A549 treated with DMSO at 1 μM for 4 hours (cell line): ENCODE data around the gene FCRL2. TPM values are rescaled to one million over a fixed set of nuclear protein-coding genes. Genes with fewer than 3 reads are reported as not detected.

Experiments used
- total RNA-seq: library from RNA; stranded (reverse); fragments of 200-300 nt; extraction: Qiagen RNA extraction; gene quantifications from 5 replicates; pipeline ENCODE4 v1.2.3, GENCODE V29; 2022; ENCODE audit warnings: low read depth

The FCRL2 gene, protein sequence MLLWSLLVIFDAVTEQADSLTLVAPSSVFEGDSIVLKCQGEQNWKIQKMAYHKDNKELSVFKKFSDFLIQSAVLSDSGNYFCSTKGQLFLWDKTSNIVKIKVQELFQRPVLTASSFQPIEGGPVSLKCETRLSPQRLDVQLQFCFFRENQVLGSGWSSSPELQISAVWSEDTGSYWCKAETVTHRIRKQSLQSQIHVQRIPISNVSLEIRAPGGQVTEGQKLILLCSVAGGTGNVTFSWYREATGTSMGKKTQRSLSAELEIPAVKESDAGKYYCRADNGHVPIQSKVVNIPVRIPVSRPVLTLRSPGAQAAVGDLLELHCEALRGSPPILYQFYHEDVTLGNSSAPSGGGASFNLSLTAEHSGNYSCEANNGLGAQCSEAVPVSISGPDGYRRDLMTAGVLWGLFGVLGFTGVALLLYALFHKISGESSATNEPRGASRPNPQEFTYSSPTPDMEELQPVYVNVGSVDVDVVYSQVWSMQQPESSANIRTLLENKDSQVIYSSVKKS
- not detected in 5 replicates for total RNA-seq

DNA sequence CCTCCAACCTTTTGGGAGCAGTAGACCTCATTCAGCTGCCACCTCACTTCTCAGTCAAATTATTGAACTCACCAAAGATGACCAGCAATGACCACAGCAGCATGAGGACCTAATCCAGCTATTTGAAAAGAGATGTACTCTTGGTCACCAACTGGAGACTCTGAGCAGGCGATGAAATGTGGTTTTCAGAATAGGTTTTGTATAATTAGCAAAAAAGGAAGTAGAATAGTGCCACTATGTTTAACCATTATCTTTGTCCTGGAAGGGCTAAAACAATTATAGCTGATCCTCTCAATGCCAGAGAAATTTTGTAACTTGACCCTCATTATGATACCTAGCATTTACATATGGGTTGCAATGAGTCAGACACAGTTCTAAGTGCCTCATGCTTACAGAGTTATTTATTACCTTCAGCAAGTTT, at the start of gene FCRL2:
TSS of gene FCRL2 (minus strand) at position 162 of the 421 bp plus-strand sequence. CDS start at position 103, 59 bp downstream.

DNA sequence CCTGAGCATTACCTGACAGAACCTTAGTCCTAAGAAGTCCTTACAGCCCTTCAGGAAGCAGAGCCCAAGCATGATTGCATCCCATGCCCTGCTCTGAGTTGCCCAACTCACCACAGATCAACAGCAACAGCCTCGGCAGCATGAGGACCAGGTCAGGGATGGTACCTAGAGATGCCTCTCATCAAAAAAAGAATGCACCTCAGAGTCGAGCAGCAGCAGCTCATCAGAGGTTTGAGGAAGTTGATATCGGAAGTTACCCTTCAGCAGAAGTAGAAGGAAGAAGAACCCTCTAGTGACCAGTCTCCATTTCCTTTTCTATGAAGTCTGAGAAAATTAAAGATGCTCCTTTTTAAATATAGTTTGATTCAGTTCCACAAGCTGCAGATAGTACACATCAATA, 43.0 kb upstream of the FCRL2 start, which contains the start of gene FCRL1:
TSS of gene FCRL1 (minus strand) at position 225 of the 400 bp plus-strand sequence. CDS start at position 142, 83 bp downstream.

DNA sequence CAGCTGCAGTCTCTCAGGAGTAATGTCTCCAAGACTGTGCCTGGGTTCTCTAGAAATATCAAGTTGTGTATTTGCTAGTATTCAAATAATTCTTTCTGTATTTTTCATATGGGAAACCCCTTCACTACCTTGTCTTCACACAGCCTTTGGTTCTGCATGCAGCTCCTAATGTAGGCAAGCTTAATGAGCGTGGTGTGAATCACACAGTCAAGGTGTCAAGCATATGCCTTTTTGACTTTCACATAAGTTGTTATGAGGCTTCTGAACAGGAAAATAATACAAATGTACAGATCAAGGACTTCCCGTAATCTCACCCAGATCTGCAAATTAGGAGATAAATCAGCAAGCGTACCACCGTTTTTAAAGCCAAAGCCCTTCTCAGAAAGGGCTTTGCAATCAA, 76.2 kb downstream of the FCRL2 start, which contains the start of gene FCRL3:
TSS of gene FCRL3 (minus strand) at position 38 of the 400 bp plus-strand sequence. CDS start 280 bp downstream, outside the sequence.

Other genes with a start within 250 kb of the FCRL2 start
- not detected in 5 replicates for gene FCRL5, start 224.6 kb downstream of the FCRL2 start, total RNA-seq
- not detected in 5 replicates for gene FCRL4, start 179.0 kb downstream of the FCRL2 start, total RNA-seq
- gene FCRL3, start 76.4 kb downstream of the FCRL2 start, total RNA-seq: not detected in 5 replicates
- gene FCRL1, start 43.0 kb upstream of the FCRL2 start, total RNA-seq: not detected in 5 replicates
- not detected in 5 replicates for gene CD5L, start 64.7 kb upstream of the FCRL2 start, total RNA-seq
- gene KIRREL1, start 216.5 kb upstream of the FCRL2 start, total RNA-seq: 33.0 to 43.5 TPM (median 40.7 TPM) in 5 replicates